Measurements from ENCODE around the gene ABHD2.

- TF ChIP-seq GATA3 (IDR thresholded peaks at IDR 0.05; ENCODE audit: low read depth, low read length), result no peak
- no peak for TF ChIP-seq GATA2 (IDR thresholded peaks at IDR 0.05; ENCODE audit: low read depth, low read length)
Measured at GRCh38 chr15:89199746-89200145, 111.5 kb downstream of the ABHD2 start.
